ENCODE measurements around the gene PCAT6.

The PCAT6 gene

DNA sequence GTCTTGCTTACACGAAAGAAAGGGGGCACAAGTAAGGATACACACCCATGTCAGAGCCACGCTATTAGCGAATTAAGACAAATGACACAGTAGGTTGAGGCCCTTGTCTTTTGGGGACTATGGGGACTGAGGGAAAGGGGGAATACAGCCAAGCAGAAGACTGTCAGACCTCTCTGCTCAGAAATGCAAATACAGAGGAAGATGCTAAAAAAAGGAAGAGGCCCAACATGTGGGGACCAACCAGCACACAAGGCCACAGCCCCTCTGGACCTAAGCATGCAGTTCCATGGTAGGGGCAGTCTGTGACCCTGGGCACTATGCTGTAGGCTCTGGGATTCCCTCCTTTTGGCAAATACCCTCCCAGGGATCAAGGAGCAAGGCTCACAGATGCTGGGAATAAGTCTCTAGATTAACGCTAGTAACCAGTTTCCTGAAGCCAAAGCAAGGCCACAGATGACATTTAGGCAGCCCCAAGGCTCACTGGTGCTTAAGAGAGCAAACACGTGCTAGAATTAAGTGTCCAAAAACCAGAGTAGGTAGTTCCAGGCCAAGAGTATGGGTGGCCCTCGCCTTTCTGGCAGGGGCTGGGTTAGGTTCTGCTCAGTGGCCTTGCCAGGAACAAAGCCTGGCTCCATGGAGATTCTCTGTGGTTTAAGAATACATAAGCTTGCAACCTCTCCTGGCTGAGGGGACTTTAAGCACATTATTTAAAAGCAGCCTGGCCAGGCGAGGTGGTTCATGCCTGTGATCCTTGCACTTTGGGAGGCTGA is 40.0 kb downstream of the PCAT6 start:
- no peak for DNase-seq (ENCODE audit: low read depth)

DNA sequence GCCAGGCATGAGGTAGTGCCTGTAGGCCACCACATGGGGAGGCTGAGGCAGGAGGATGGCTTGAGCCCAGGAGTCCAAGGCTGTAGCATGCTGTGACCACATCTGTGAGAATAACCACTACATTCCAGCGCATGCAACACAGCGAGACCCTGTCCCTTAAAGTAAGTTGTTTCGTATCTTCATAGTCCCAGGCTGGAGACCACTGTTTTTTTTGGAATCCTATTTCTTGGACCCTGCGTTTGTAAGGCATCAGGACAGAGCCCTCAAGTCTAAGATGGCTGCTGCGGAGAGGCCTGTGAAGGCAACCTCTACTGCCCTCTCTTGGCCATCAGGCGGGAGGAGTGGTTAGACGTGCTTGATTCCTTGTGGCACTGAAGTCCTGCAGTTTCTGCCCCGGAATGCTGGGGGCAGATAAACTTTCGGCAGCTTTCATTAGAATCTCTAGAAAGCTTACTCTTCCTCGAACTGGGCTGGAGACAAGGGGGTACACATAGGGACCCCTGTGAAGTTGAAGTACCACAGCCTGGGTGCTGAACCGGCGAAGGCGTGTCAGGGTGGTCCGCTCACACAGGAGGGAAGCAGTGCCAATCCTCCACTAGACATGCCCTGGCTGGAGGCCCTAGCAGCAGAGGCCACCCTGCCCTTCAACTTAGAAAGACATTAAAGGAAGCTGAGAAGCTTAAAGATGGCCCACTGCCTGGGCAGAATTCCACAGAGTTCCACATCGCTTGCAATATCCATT is 41.6 kb downstream of the PCAT6 start:
- peak; percentile 39 for DNase-seq (ENCODE audit: low read depth)

DNA sequence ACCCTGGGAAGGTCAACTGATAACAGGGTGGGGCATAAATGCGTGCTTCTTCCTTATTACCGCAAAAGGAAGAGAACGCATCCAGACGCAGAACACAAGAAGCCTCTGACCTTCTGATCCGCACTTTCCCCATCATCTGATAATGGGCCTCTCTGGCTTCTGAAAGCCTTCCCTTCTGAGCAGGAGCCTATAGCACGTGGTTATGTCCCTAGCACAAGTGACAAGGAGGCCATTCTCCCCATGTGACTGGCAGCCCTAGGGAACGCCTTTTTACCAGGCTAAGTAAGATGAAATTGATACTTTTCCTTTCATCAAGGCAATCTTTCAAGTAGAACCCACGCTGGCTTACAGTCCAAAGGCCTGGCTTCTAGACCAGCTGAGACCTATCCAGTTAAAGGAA is 44.0 kb downstream of the PCAT6 start:
- no peak for DNase-seq (ENCODE audit: low read depth)

DNA sequence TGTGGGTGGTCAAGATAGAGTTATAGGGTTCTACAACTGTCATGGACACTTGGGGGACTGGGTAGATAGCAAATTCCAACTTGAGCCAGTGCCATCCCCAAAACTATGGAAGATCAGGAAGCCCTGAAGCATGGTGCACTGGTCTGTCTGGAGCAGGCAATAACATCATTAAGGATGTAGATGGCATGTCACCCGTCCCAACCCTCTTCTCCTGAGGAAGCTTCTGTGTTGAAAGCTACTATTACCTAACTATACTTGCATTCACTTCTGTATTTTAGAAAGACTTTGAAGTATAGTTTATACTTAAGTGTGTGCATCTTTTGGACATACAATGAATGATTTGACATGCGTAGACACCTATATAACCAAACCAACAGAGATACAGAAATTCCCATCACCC is 45.3 kb downstream of the PCAT6 start:
- no peak for DNase-seq (ENCODE audit: low read depth)

DNA sequence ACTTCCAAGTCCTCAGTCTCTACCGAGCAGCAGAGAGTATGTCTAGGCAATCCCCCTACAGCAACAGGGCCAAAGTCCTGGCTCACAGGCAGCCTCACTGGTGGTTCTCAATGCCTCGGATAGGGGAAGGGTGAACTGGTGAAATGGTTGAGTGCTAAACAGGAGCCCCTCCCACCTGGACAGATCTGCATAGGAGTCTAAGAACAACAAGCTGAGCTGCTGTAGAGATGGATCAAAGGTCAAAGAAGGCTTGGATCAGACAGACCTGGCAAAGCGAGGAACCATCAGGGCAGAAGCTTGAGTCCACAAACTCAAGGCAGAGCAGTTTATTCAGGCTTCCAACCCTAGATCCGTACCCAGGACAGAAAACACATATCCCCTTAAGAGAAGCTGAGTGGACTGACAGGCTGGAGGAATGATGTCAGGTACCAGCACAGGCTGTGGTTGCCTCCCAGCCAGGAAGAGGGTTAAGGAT is 46.4 kb downstream of the PCAT6 start:
- no peak for DNase-seq (ENCODE audit: low read depth)

DNA sequence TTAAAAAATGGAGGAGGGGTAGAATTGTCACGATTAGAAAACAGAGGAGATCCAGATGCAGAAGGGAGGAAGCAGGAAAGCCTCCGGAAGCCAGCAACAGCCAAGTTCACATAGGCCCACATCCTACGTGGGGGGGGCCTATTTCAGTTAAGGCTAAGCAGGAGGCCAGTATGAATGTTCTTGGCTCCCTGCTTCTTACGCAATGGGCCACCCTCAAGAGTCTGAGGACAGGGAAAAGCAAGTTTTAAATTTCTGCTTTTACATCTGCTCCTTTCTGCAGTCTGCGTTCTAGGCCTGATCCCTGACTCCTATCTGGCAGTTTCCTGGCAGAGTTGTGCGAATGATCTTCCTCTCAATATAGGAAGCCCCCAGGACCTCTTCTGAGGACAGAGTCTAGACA is 47.6 kb downstream of the PCAT6 start:
- peak; percentile 67 for DNase-seq (ENCODE audit: low read depth)

DNA sequence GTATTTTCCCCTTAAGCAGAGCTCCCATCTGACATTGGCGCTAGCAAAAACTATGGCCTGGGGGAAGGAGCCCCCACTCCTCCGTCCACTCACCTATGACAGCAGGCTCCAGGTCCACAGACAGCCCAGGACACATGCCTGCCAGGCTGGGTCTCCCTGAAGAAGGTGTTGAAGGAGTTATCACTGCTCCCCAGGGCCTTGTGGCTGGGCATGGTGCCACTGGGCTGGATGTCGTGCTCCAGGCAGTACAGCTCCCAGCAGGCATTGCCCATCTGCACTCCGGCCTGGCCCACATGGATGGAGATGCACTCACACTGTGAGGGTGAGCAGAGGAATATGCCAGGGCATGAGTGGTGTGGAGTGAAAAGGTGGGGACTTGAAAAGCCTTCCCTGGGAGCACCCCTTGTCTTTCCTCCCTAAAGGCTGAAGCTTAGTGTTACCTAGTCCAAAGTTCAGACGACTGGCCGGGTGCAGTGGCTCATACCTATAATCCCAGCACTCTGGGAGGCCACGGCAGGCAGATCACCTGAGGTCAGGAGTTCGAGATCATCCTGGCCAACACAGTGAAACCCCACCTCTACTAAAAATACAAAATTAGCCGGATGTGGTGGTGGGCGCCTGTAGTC is 48.1 kb downstream of the PCAT6 start:
- no peak for DNase-seq (ENCODE audit: low read depth)

DNA sequence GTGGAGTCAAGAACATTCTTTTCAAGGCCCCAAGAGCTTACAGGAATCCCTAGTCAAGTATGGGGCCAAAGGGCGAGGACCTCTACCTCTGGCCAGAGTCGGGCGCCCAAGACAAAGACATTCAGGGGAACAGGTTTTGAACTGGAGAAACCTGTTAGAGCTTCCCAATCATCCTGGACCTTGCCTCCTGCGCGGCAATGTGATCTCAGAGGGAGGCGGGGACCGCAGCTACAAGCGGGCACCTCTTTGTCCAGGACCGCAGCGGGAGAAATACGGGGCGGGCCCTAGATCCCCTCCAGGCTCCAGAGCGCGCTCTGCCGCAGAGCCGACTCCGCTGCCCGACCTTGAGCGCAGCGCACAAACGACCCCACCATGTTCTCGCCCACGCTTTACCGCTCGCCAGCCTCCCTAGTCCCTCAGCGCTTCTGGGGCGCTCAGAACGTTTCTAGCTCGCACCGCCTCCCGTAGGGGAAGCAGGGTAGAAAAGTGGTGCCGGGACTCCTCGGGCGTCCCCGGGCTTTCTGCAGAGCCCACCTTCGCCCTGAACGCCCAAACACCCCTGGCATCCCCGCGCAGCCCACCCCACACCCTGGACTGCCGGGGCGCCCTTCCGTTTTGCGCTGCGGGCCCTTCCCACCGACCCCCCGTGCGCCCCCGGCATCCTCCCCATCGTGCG is 50.1 kb downstream of the PCAT6 start:
- DNase-seq (ENCODE audit: low read depth): no peak

Data from fibroblast of the conjunctiva (primary cell).